Nephron (organoid): ENCODE data around the gene C6orf120.

Experiments
- H3K27ac Mint-ChIP-seq, 3 experiments: 2 replicates each; pipeline ENCODE4 v1.8.0; 2020; ENCODE audit warnings: mixed read lengths in 3 of 3, mild to moderate bottlenecking in 2 of 3, moderate library complexity in 1 of 3
- H3K27me3 Mint-ChIP-seq: 2 replicates; pipeline ENCODE4 v1.8.0; 2021; ENCODE audit warnings: low read depth, mild to moderate bottlenecking, moderate library complexity, mixed read lengths
- H3K36me3 Mint-ChIP-seq: 2 replicates; pipeline ENCODE4 v1.8.0; 2020; ENCODE audit warnings: low read depth, mixed read lengths
- H3K4me1 Mint-ChIP-seq: 2 replicates; pipeline ENCODE4 v1.8.0; 2020; ENCODE audit warnings: mixed read lengths
- H3K4me3 Mint-ChIP-seq, 3 experiments: 2 replicates each; pipeline ENCODE4 v1.8.0; 2020; ENCODE audit warnings: mild to moderate bottlenecking in 3 of 3, mixed read lengths in 3 of 3, moderate library complexity in 2 of 3
- H3K9me3 Mint-ChIP-seq: 2 replicates; pipeline ENCODE4 v1.8.0; 2020; ENCODE audit warnings: mixed read lengths
- TF ChIP-seq, protein P1 (sequence below), 3 experiments: fragments of 200-600 bp; sonication (generic); IDR thresholded peaks; one replicate each; pipeline ENCODE4 v1.5.0; 2021; ENCODE audit warnings: antibody characterized with exemption in 3 of 3; ENCODE audit not compliant: unreplicated experiment in 3 of 3

C6orf120 gene

DNA sequence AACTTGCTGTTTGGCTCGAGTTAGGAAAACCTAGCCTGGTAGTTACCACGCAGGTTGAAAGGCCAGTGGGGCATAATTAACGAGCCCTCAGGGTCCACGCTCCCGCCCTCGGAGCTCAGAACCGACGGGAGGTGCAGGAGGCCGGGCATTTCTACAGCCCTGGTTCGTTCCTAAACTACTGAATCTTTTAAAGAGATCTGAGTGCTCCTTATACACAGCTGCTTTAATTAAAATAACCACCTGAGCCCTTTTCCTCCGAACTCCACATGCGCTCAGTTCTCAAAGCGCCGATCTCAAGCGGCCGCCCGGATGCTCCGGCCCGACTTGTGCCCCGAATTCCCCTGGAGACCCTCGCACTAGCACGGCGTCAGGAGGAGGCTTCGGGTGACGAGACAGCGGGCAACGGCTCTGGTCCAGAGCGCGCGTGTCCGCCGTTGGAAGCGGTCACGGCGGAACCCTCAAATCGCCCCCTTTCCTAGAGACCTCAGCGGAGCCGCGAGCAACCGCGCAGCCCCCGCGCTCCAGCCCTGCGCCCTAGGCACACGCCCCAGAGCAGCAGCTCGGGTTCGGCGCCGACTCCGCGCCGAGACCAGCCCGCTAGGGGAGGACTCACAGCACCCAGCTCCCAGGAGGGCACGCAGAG is 494 bp upstream of the C6orf120 start:
- Mint-ChIP-seq H3K4me1 (peaks cover 45% of the 10 kb centered on the region), H3K36me3 (peaks cover 27% of the 10 kb centered on the region), H3K4me3 (peak overlapping the region; percentile 96 to 98 (median 96)), H3K9me3 (no peaks in the 10 kb centered on the region), H3K27ac (peak overlapping the region; percentile 70 to 96 (median 93)), H3K27me3 (no peaks in the 10 kb centered on the region)
- TF ChIP-seq, protein P1, sequence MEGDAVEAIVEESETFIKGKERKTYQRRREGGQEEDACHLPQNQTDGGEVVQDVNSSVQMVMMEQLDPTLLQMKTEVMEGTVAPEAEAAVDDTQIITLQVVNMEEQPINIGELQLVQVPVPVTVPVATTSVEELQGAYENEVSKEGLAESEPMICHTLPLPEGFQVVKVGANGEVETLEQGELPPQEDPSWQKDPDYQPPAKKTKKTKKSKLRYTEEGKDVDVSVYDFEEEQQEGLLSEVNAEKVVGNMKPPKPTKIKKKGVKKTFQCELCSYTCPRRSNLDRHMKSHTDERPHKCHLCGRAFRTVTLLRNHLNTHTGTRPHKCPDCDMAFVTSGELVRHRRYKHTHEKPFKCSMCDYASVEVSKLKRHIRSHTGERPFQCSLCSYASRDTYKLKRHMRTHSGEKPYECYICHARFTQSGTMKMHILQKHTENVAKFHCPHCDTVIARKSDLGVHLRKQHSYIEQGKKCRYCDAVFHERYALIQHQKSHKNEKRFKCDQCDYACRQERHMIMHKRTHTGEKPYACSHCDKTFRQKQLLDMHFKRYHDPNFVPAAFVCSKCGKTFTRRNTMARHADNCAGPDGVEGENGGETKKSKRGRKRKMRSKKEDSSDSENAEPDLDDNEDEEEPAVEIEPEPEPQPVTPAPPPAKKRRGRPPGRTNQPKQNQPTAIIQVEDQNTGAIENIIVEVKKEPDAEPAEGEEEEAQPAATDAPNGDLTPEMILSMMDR (IDR thresholded peaks at IDR 0.05; ENCODE audit: unreplicated experiment in 3 of 3): no peak

DNA sequence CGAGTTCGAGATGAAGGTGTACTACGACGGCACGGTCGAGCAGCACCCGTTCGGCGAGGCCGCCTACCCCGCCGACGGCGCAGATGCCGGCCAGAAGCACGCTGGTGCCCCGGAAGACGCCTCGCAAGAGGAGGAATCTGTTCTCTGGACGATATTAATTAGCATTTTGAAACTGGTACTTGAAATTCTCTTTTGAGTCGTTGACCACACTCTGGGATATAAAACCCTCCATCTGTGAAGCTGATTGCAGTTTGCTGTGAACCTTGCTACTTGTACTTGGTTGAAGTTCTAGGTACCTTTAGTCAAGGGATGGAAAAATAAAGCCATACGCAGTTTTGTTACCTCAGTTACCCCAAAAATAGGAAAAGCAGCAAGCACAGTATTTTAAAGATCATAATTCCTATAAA is 917 bp downstream of the C6orf120 start:
- H3K36me3 Mint-ChIP-seq: peaks cover 22% of the 10 kb centered on the region
- H3K4me1 Mint-ChIP-seq: peaks cover 51% of the 10 kb centered on the region
- TF ChIP-seq, protein P1 (IDR thresholded peaks at IDR 0.05; ENCODE audit: unreplicated experiment in 3 of 3): no peak
- H3K9me3 Mint-ChIP-seq: no peaks in the 10 kb centered on the region
- peak overlapping the region; percentile 93 to 96 (median 95) for H3K4me3 Mint-ChIP-seq
- H3K27ac Mint-ChIP-seq: peak overlapping the region; percentile 63 to 93 (median 89)
- H3K27me3 Mint-ChIP-seq: no peaks in the 10 kb centered on the region

DNA sequence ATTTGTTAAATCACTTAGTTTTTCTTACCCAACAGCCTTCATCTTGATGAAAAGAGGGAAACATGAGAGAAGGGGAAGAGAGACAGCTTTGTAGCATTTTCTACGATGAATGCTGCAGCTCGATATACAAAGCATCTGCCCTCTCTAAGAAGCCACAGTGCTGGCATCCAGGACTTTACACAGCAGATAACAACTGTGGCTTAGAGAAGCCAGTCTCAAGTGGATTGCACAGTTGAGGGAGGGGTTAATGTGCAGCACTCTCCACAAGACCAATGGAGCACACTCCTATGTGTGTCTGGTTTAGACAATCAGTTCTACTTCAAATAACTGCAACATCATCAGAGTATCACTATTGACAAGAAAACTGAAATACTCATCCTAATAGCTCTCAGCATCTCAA is 5.8 kb downstream of the C6orf120 start:
- H3K27me3 Mint-ChIP-seq: no peaks in the 10 kb centered on the region
- no peak overlapping the region for H3K27ac Mint-ChIP-seq
- TF ChIP-seq, protein P1 (IDR thresholded peaks at IDR 0.05; ENCODE audit: unreplicated experiment in 3 of 3): no peak
- H3K36me3 Mint-ChIP-seq: peaks cover 38% of the 10 kb centered on the region
- no peaks in the 10 kb centered on the region for H3K9me3 Mint-ChIP-seq
- H3K4me3 Mint-ChIP-seq: no peak overlapping the region
- peaks cover 34% of the 10 kb centered on the region for H3K4me1 Mint-ChIP-seq

DNA sequence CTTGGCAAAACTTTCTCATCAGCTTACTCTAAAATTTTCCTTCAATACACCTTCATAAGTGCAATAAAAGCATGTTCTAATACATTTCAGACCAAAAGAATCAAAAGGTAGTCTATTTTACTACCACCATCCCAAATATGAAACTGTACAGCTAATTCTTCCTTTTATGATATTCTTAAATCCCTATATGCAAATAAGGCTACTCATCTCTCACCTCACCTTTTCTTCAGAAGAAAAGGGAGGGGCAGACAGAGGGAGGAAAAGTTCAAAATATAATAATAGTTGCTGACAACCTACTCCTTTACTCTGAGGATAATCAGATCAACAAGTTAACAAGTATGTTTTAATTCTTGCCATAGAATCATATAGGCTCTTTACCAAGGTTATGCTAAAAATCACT is 7.4 kb downstream of the C6orf120 start:
- TF ChIP-seq, protein P1 (IDR thresholded peaks at IDR 0.05; ENCODE audit: unreplicated experiment in 3 of 3): no peak
- Mint-ChIP-seq H3K27me3 (no peaks in the 10 kb centered on the region), H3K27ac (peak overlapping the region in 1 of 3 experiments; percentile 33), H3K4me3 (no peak overlapping the region), H3K36me3 (peaks cover 45% of the 10 kb centered on the region), H3K9me3 (no peaks in the 10 kb centered on the region), H3K4me1 (peaks cover 21% of the 10 kb centered on the region)

DNA sequence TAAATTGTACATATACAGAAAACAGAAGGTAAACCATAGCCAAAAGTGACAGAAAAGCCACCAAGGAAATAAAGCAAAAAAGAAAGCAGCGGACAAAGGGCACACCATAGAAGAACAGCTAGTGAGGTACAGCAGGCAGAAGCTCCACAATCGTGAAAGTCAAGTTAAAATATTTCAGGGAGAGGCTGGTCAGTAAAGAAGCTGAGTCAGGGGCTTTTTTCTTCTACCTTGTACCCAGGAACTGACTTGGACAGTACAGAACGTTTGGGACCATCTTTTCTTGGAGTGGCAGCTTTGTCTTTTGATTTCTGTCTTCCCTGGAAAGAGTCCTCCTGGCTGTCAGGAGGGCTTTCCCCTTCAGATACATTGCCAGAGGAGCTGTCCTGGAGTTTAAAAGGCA is 8.1 kb downstream of the C6orf120 start:
- Mint-ChIP-seq H3K27ac (peak overlapping the region in 1 of 3 experiments; percentile 4), H3K9me3 (no peaks in the 10 kb centered on the region), H3K36me3 (peaks cover 50% of the 10 kb centered on the region), H3K4me1 (peaks cover 17% of the 10 kb centered on the region), H3K27me3 (no peaks in the 10 kb centered on the region), H3K4me3 (no peak overlapping the region)
- TF ChIP-seq, protein P1 (IDR thresholded peaks at IDR 0.05; ENCODE audit: unreplicated experiment in 3 of 3): no peak

DNA sequence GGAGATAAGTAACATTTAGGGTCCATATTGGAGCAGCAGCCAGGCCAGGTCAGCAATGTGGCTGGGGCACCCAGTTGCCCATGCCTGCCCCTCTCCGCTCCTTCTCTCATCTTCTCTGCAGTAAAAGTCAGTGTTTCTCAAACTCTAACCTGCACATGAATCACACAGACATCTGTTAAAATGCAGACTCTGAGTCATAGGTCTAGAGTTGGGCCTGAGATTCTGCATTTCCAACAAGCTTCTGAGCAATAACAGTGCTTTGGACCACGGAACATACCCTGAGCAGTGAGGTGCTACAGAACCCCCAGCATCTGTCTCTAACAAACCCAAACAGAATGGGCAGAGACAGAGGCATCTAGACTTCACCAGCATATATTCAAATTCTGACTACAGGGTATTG is 12.3 kb downstream of the C6orf120 start:
- H3K9me3 Mint-ChIP-seq: no peaks in the 10 kb centered on the region
- H3K27me3 Mint-ChIP-seq: no peaks in the 10 kb centered on the region
- no peak overlapping the region for H3K27ac Mint-ChIP-seq
- TF ChIP-seq, protein P1 (IDR thresholded peaks at IDR 0.05; ENCODE audit: unreplicated experiment in 3 of 3): no peak
- peaks cover 60% of the 10 kb centered on the region for H3K36me3 Mint-ChIP-seq
- no peak overlapping the region for H3K4me3 Mint-ChIP-seq
- H3K4me1 Mint-ChIP-seq: no peaks in the 10 kb centered on the region
